ENCODE results near the gene C8G. TPM values are rescaled to one million over a fixed set of nuclear protein-coding genes. Genes with fewer than 3 reads are reported as not detected.

Gene C8G
- total and polyA plus RNA-seq, 2 donors = 1.0 to 1.2 TPM

DNA sequence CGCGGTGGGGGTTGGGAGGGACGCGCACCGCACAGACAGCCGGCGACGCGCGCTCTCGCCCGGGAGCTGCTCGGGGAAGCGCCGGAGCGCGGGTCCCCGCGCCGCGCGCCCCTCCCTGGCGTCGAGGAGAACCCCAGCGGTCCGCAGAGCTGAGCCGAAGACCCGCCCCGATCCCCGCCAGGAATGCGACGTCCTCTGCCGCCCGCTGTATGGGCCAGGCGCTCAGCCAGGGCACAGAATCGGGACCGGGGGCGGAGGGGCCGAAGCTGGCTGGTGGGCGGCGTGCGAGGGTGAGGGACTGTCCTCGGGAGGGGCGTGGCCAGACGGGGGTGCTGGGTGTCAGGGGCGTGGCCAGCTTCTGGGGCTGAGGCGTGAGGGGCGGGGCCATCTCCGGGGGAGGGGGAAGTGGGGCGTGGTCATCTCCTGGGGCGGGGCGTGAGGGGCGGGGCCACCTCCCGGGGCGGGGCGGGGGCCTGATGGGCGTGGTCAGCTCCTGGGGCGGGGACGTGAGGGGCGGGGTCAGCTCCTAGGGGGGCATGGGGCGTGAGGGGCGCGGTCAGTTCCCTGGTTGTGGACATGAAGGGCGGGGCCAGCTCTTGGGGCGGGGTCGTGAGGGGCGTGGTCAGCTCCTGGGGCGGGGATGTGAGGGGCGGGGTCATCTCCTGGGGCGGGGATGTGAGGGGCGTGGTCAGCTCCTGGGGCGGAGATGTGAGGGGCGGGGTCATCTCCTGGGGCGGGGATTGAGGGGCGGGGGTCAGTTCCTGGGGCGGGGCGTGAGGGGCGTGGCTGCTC, 33.2 kb downstream of the C8G start:
- Histone ChIP-seq H3K27ac (ENCODE audit: low read depth) (no peak overlapping the region), H3K4me1 (ENCODE audit: insufficient read depth) (no peaks in the 10 kb centered on the region), H3K4me3 (ENCODE audit: low read depth, low read length) (peak overlapping the region; percentile 27), H3K36me3 (ENCODE audit: insufficient read depth) (no peaks in the 10 kb centered on the region)
- WGBS = 3% methylated on average over 78 of the region's 78 CpGs
- no peak for DNase-seq (ENCODE audit: extremely low spot score)

DNA sequence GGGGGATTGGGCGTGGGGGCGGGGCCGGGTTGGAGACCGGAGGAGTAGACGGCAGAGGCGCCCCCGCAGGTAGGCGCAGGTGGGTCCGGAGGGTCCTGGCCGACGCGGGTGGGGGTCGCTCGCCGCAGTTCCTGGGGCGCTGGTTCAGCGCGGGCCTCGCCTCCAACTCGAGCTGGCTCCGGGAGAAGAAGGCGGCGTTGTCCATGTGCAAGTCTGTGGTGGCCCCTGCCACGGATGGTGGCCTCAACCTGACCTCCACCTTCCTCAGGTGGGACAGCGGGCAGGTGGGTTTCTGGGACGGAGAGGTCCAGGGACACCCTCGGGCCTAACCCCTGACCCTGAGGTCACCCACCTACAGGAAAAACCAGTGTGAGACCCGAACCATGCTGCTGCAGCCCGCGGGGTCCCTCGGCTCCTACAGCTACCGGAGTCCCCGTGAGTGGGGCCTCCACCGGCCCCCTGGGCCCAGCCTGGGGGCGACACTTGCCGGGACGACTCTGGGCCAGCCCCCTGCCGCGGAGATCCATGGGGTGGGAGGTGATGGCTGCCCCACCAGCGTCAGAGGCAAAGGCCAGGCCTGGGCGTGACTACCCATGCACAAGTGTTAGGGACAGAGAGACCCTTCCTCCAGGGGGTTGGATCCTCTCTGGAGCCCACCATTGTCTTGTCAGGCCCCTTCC, 34.0 kb downstream of the C8G start:
- Histone ChIP-seq H3K36me3 (ENCODE audit: insufficient read depth) (no peaks in the 10 kb centered on the region), H3K4me3 (ENCODE audit: low read depth, low read length) (no peak overlapping the region), H3K27ac (ENCODE audit: low read depth) (no peak overlapping the region), H3K4me1 (ENCODE audit: insufficient read depth) (no peaks in the 10 kb centered on the region)
- DNase-seq (ENCODE audit: extremely low spot score) = no peak
- WGBS = 52% methylated on average over 41 of the region's 41 CpGs

DNA sequence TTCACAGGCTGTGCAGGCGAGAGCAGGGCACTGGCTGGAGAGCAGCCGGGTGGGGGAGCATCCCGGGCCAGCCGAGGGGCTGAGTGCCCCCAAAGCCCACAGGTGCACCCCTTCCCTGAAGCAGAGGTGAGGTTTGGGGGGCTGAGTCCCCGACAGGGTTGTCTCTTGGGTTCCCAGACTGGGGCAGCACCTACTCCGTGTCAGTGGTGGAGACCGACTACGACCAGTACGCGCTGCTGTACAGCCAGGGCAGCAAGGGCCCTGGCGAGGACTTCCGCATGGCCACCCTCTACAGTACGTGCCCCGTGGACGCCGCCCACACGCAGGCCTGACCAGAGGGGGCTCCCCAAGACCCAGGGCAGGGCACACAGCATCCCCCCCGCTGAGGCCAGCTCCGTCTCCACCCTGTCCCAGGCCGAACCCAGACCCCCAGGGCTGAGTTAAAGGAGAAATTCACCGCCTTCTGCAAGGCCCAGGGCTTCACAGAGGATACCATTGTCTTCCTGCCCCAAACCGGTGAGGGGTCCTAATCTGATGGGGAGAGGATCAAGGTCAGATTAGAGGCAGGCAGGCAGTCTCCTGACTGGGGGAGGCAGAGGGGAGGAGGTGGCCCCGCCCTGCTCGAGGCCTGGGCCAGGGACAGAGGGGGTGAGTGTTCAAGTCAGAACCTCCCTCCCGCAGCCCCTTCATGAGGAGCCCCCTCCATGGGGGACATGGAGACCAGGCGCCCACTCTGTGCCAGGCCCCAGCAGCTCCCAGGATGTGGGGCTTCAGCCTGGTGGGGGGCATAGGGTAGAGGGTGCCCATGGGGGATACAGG, 34.9 kb downstream of the C8G start:
- Histone ChIP-seq H3K4me1 (ENCODE audit: insufficient read depth) (no peaks in the 10 kb centered on the region), H3K27ac (ENCODE audit: low read depth) (no peak overlapping the region)
- WGBS = 89% methylated on average over 26 of the region's 26 CpGs

DNA sequence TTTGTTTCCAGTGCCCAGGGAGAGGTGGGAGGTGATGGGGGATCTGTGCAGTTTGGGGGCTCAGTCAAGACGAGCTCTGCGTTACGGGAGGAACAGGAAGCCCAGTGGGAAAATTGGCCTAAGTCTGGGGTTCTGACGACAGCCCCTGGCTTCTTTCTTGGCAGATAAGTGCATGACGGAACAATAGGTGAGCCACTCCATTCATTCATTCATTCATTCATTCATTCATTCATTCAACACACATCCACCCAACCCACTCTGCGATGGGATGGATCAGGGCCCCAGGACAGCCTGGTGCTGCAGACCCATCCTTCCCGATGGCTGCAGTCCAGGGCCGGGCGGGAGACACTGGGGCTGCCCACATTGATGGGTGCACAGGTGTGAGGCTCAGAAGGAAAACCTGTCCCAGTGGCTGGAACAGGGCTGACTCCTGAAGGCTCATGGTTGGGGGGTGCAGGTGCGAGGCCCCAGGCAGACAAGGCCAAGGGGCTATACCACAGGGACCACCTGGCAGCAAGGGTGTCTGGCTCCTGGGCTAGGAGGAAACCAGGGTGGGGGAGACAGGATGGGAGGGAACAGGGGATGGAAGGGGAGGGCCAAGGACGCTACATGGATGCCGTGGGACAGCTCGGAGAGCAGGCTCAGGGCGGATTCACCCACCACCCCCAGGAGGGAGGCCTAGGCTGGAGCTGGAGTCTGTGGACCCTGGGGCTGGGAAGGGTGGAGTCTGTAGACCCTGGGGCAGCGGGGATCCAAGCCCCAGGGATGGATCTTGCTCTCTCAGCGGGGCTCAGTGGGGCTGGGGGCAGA, 35.8 kb downstream of the C8G start:
- Histone ChIP-seq H3K27ac (ENCODE audit: low read depth) (no peak overlapping the region), H3K4me1 (ENCODE audit: insufficient read depth) (no peaks in the 10 kb centered on the region), H3K4me3 (ENCODE audit: low read depth, low read length) (no peak overlapping the region), H3K36me3 (ENCODE audit: insufficient read depth) (no peaks in the 10 kb centered on the region)
- whole genome bisulfite sequencing = 88% methylated on average over 16 of the region's 16 CpGs
- DNase-seq (ENCODE audit: extremely low spot score) = no peak

More for the DNA sequence above, 34.9 kb downstream of the C8G start:
- no peaks in the 10 kb centered on the region for H3K36me3 ChIP-seq (ENCODE audit: insufficient read depth)
- DNase-seq (ENCODE audit: extremely low spot score) = no peak
- H3K4me3 ChIP-seq (ENCODE audit: low read depth, low read length) = no peak overlapping the region

- Histone ChIP-seq H3K4me3 (ENCODE audit: low read depth, low read length) (no peak overlapping the region), H3K27ac (ENCODE audit: low read depth) (no peak overlapping the region), H3K36me3 (ENCODE audit: insufficient read depth) (no peaks in the 10 kb centered on the region), H3K4me1 (ENCODE audit: insufficient read depth) (no peaks in the 10 kb centered on the region)
- 48% methylated on average over 17 of the region's 17 CpGs for WGBS
- DNase-seq (ENCODE audit: extremely low spot score) = no peak
Measured at GRCh38 chr9:136981588-136982231, 36.7 kb downstream of the C8G start.

- Histone ChIP-seq H3K36me3 (ENCODE audit: insufficient read depth) (no peaks in the 10 kb centered on the region), H3K27ac (ENCODE audit: low read depth) (no peak within 1 kb of the TSS), H3K4me3 (ENCODE audit: low read depth, low read length) (no peak within 1 kb of the TSS), H3K4me1 (ENCODE audit: insufficient read depth) (no peaks in the 10 kb centered on the region)
- no peak for DNase-seq (ENCODE audit: extremely low spot score)
- WGBS = 82% methylated on average over 18 of the region's 18 CpGs
Measured at GRCh38 chr9:136982232-136983051, 37.4 kb downstream of the C8G start, which contains the start of gene LCNL1. Gene LCNL1 (plus strand): TSS chr9:136982993. CDS start chr9:136983587, 594 bp downstream.

DNA sequence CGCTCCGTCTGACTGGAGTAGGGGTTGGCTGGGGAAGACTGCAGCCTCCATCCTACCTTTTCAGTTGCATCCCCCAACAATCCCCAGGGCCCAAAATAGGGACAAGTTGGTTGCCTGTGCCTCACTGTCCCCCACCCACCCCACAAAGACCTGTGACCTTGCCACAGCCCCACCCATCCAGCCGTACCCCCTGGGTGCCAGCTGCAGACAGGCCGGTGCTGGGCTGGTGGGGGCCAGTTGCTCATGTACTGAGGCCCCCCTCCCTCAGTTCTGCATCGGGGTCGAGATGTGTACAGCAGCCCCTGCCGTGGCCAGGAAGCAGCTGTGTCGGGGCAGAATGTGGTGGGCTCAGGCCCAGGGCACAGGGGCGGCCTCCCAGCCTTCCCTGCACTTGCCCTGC, 38.1 kb downstream of the C8G start:
- no peak for DNase-seq (ENCODE audit: extremely low spot score)
- H3K4me1 ChIP-seq (ENCODE audit: insufficient read depth) = no peaks in the 10 kb centered on the region
- 87% methylated on average over 9 of the region's 9 CpGs for WGBS
- no peak overlapping the region for H3K4me3 ChIP-seq (ENCODE audit: low read depth, low read length)
- no peaks in the 10 kb centered on the region for H3K36me3 ChIP-seq (ENCODE audit: insufficient read depth)
- no peak overlapping the region for H3K27ac ChIP-seq (ENCODE audit: low read depth)

DNA sequence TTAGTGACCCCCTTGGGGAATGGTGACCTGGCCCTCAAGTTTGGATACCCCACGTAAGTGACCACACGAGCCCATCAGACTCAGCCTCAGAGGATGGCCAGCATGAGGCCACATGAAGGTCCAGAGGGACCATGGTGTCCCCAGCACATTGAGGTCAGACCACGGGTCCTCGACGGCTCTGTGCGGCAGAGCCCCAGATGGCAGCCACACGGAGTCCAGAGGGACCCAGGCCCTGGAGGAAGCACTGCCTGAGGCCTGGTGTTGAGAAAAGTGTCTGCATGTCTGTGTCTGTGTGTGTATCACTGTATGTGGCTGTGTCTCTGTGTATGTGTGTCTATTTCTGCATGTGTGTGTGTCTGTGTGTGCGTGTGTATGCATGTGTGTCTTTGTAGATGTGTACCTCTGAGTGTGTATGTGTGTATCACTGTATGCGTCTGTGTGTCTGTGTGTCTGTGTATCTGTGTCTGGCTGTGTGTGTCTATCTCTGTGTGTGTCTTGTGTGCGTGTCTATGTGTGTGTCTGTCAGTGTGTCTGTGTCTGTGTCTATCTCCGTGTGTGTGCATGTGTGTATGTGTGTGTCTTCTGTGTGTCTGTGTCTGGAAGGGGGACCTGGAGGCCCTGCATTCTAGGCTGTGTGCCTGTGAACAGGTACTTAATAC, 38.7 kb downstream of the C8G start:
- Histone ChIP-seq H3K4me3 (ENCODE audit: low read depth, low read length) (no peak overlapping the region), H3K36me3 (ENCODE audit: insufficient read depth) (no peaks in the 10 kb centered on the region), H3K4me1 (ENCODE audit: insufficient read depth) (no peaks in the 10 kb centered on the region), H3K27ac (ENCODE audit: low read depth) (no peak overlapping the region)
- DNase-seq (ENCODE audit: extremely low spot score) = no peak
- 81% methylated on average over 11 of the region's 11 CpGs for WGBS

- no peaks in the 10 kb centered on the region for H3K4me1 ChIP-seq (ENCODE audit: insufficient read depth)
- H3K36me3 ChIP-seq (ENCODE audit: insufficient read depth) = no peaks in the 10 kb centered on the region
- no peak overlapping the region for H3K27ac ChIP-seq (ENCODE audit: low read depth)
- DNase-seq (ENCODE audit: extremely low spot score) = no peak
- H3K4me3 ChIP-seq (ENCODE audit: low read depth, low read length) = no peak overlapping the region
- WGBS = 49% methylated on average over 29 of the region's 29 CpGs
Measured at GRCh38 chr9:136984464-136985026, 39.5 kb downstream of the C8G start.

GRCh38 chr9:136985027-136985602, 40.1 kb downstream of the C8G start:
- Histone ChIP-seq H3K4me3 (ENCODE audit: low read depth, low read length) (no peak overlapping the region), H3K27ac (ENCODE audit: low read depth) (no peak overlapping the region)
- WGBS = 10% methylated on average over 48 of the region's 48 CpGs

GRCh38 chr9:136985853-136986252, 40.8 kb downstream of the C8G start:
- Histone ChIP-seq H3K4me3 (ENCODE audit: low read depth, low read length) (no peak overlapping the region), H3K36me3 (ENCODE audit: insufficient read depth) (no peaks in the 10 kb centered on the region), H3K4me1 (ENCODE audit: insufficient read depth) (no peaks in the 10 kb centered on the region), H3K27ac (ENCODE audit: low read depth) (no peak overlapping the region)
- WGBS = 16% methylated on average over 33 of the region's 33 CpGs
- DNase-seq (ENCODE audit: extremely low spot score) = no peak

More at GRCh38 chr9:136985027-136985602, 40.1 kb downstream of the C8G start:
- Histone ChIP-seq H3K4me1 (ENCODE audit: insufficient read depth) (no peaks in the 10 kb centered on the region), H3K36me3 (ENCODE audit: insufficient read depth) (no peaks in the 10 kb centered on the region)
- no peak for DNase-seq (ENCODE audit: extremely low spot score)
